A549 (cell line): ENCODE data around the gene LMF1. TPM values are rescaled to one million over a fixed set of nuclear protein-coding genes. Genes with fewer than 3 reads are reported as not detected.

ENCODE experiments used
- ATAC-seq, 2 experiments: fragments of 200-7000 bp in 1 of 2; fragments of >200 bp in 1 of 2; cut with Nextera tagmentation in 1 of 2; cut with Tn5 transposase in 1 of 2; 3 replicates each; pipeline versions ENCODE4 v1.8.0 to v1.9.1; 2018 to 2020; ENCODE audit warnings: mild to moderate bottlenecking in 1 of 2, moderate library complexity in 1 of 2
- CTCF ChIA-PET: fragments of 300-600 bp; sonication (Branson Sonifier 250); formaldehyde crosslinking; extraction: SDS; loops from one replicate; lab custom pipeline; 2021; ENCODE audit warnings: antibody characterized with exemption, inconsistent platforms; lab: Yijun Ruan, JAX
- POLR2A ChIA-PET: fragments of 350-600 bp; formaldehyde crosslinking; extraction: SDS; loops from one replicate; lab custom pipeline; 2021; ENCODE audit warnings: antibody characterized with exemption, inconsistent platforms; lab: Yijun Ruan, JAX
- DNase-seq, 2 experiments: peaks; one replicate each; pipeline versions ENCODE4 v3.0.0 to v3.0.0-alpha.2; 2011 to 2016; ENCODE audit warnings: low read depth in 1 of 2, low spot score in 1 of 2
- FAIRE-seq: peaks from 2 replicates; lab custom pipeline; 2011; peaks lifted over from hg19 to GRCh38; lab: Jason Lieb, UNC
- H3K27ac ChIP-seq, 2 experiments: fragments of >200 bp; sonication (Bioruptor Twin); formaldehyde crosslinking; 3 replicates each; pipeline ENCODE4 v1.5.1; 2016 to 2017
- H3K4me1 ChIP-seq: fragments of >200 bp; sonication (Bioruptor Twin); formaldehyde crosslinking; 3 replicates; pipeline ENCODE4 v1.6.1; 2016
- H3K4me2 ChIP-seq: fragments of >200 bp; sonication (Bioruptor Twin); formaldehyde crosslinking; 3 replicates; pipeline ENCODE4 v1.6.1; 2016
- H3K4me3 ChIP-seq: fragments of >200 bp; sonication (Bioruptor Twin); formaldehyde crosslinking; 3 replicates; pipeline ENCODE4 v1.5.1; 2016
- H3K9me3 ChIP-seq: fragments of >200 bp; sonication (Bioruptor Twin); formaldehyde crosslinking; 3 replicates; pipeline ENCODE4 v1.6.1; 2016
- BHLHE40 ChIP-seq: IDR thresholded peaks from 2 replicates; pipeline ENCODE4 v1.6.1; 2012; ENCODE audit warnings: low read depth, low read length, inconsistent platforms
- CBX8 ChIP-seq: fragments of 200-600 bp; sonication (generic); IDR thresholded peaks from 2 replicates; pipeline ENCODE4 v1.6.1; 2016
- CHD4 ChIP-seq: fragments of 200-600 bp; sonication (generic); IDR thresholded peaks from 2 replicates; pipeline ENCODE4 v1.6.1; 2016; ENCODE audit warnings: antibody characterized with exemption, mild to moderate bottlenecking, borderline replicate concordance
- EHMT2 ChIP-seq: fragments of 200-600 bp; sonication (generic); IDR thresholded peaks from 2 replicates; pipeline ENCODE4 v1.6.1; 2016; ENCODE audit warnings: antibody characterized with exemption, low read depth, mild to moderate bottlenecking, moderate library complexity
- ELK1 ChIP-seq: fragments of 150-350 bp; IDR thresholded peaks from 2 replicates; pipeline ENCODE4 v1.6.1; 2014; ENCODE audit warnings: low read depth, mild to moderate bottlenecking, low read length
- ESRRA ChIP-seq: fragments of 150-350 bp; IDR thresholded peaks from 2 replicates; pipeline ENCODE4 v1.6.1; 2014; ENCODE audit warnings: mild to moderate bottlenecking, low read length, borderline replicate concordance
- HOXA7 ChIP-seq: fragments of 250-450 bp; sonication (Bioruptor Pico); IDR thresholded peaks from 2 replicates; pipeline ENCODE4 v1.5.0; 2020; ENCODE audit warnings: mild to moderate bottlenecking, moderate library complexity
- HOXB5 ChIP-seq: fragments of 250-450 bp; sonication (Bioruptor Pico); IDR thresholded peaks from 2 replicates; pipeline ENCODE4 v1.5.0; 2020; ENCODE audit warnings: mild to moderate bottlenecking, moderate library complexity
- JUNB ChIP-seq: fragments of >200 bp; sonication (Bioruptor Twin); formaldehyde crosslinking; IDR thresholded peaks from 2 replicates; pipeline ENCODE4 v1.6.1; 2016
- KDM1A ChIP-seq: fragments of 200-600 bp; sonication (generic); IDR thresholded peaks from 2 replicates; pipeline ENCODE4 v1.6.1; 2016; ENCODE audit warnings: low read depth, mild to moderate bottlenecking
- MAFK ChIP-seq: fragments of 450-650 bp; IDR thresholded peaks from 2 replicates; pipeline ENCODE4 v1.6.1; 2014; ENCODE audit not compliant: partially characterized antibody
- MYC ChIP-seq: IDR thresholded peaks from 2 replicates; pipeline ENCODE4 v1.6.1; 2012; ENCODE audit warnings: mild to moderate bottlenecking, inconsistent platforms, low read length, improper control_type of control experiment, borderline replicate concordance
- PHF8 ChIP-seq: fragments of 200-600 bp; sonication (generic); IDR thresholded peaks from 2 replicates; pipeline ENCODE4 v1.6.1; 2016; ENCODE audit warnings: low read depth, mild to moderate bottlenecking, antibody characterized with exemption, moderate library complexity, borderline replicate concordance
- POLR2A ChIP-seq: IDR thresholded peaks from 2 replicates; pipeline ENCODE4 v1.6.1; 2012; ENCODE audit warnings: mild to moderate bottlenecking, low read length
- RARB ChIP-seq: fragments of 250-450 bp; sonication (Bioruptor Pico); IDR thresholded peaks from 2 replicates; pipeline ENCODE4 v1.8.0; 2021; ENCODE audit warnings: mild to moderate bottlenecking, moderate library complexity
- RCOR1 ChIP-seq: fragments of 150-350 bp; IDR thresholded peaks from 2 replicates; pipeline ENCODE4 v1.6.1; 2014; ENCODE audit warnings: antibody characterized with exemption, low read length, low read depth
- RFX5 ChIP-seq: fragments of 450-650 bp; IDR thresholded peaks from 2 replicates; pipeline ENCODE4 v1.7.1; 2014; ENCODE audit warnings: antibody characterized with exemption, mild to moderate bottlenecking, moderate library complexity
- RNF2 ChIP-seq: fragments of 200-600 bp; sonication (generic); IDR thresholded peaks from 2 replicates; pipeline ENCODE4 v1.6.1; 2016; ENCODE audit warnings: low read depth, mild to moderate bottlenecking, antibody characterized with exemption, moderate library complexity, borderline replicate concordance
- SMC3 ChIP-seq: fragments of >200 bp; sonication (Bioruptor Twin); formaldehyde crosslinking; IDR thresholded peaks from 3 replicates; pipeline ENCODE4 v1.6.1; 2018; ENCODE audit warnings: inconsistent platforms
- ZC3H11A ChIP-seq: fragments of 450-650 bp; IDR thresholded peaks from 2 replicates; pipeline ENCODE4 v1.6.1; 2014; ENCODE audit warnings: antibody characterized with exemption, mild to moderate bottlenecking
- ZFP36 ChIP-seq: fragments of 450-650 bp; IDR thresholded peaks from 2 replicates; pipeline ENCODE4 v1.6.1; 2014; ENCODE audit warnings: borderline replicate concordance; ENCODE audit not compliant: partially characterized antibody
- ZNF302 ChIP-seq: fragments of 250-450 bp; sonication (Bioruptor Pico); IDR thresholded peaks from 2 replicates; pipeline ENCODE4 v1.9.0; 2021; ENCODE audit warnings: inconsistent platforms, mild to moderate bottlenecking, moderate library complexity
- ZSCAN20 ChIP-seq: fragments of 250-450 bp; sonication (Bioruptor Pico); IDR thresholded peaks from 2 replicates; pipeline ENCODE4 v1.8.0; 2022; ENCODE audit warnings: mild to moderate bottlenecking, moderate library complexity
- WGBS: methylation state at CpG from one replicate; pipeline ENCODE4 v1.1.6; 2017; ENCODE audit errors: missing lambda C conversion rate; 5-methylcytosine and 5-hydroxymethylcytosine counted together
- polyA plus RNA-seq, 4 experiments: library from polyadenylated mRNA; depleted of rRNA in 3 of 4; stranded (reverse); fragments of >200 nt; fragmentation: RNase III in 1 of 4; extraction: RNeasy Plus Mini Kit Qiagen cat#74134 plus additional on column Dnase treatment in 1 of 4; gene quantifications; 2 replicates in 3 of 4; 3 replicates in 1 of 4; pipeline ENCODE4 v1.2.3, GENCODE V29; 2011 to 2017
- TF ChIP-seq, protein P1 (sequence below): fragments of 250-450 bp; sonication (Bioruptor Pico); IDR thresholded peaks from 2 replicates; pipeline ENCODE4 v1.5.0; 2021; ENCODE audit warnings: mild to moderate bottlenecking, moderate library complexity, borderline replicate concordance
- TF ChIP-seq, protein P2 (sequence below): IDR thresholded peaks from 2 replicates; pipeline ENCODE4 v1.6.1; 2012
- TF ChIP-seq, protein P3 (sequence below): IDR thresholded peaks from 2 replicates; pipeline ENCODE4 v1.6.1; 2012

LMF1 gene
- polyA plus RNA-seq, 2 of the 4 experiments (the other 2 are of a cell fraction) = 8.8 to 10.9 TPM

DNA sequence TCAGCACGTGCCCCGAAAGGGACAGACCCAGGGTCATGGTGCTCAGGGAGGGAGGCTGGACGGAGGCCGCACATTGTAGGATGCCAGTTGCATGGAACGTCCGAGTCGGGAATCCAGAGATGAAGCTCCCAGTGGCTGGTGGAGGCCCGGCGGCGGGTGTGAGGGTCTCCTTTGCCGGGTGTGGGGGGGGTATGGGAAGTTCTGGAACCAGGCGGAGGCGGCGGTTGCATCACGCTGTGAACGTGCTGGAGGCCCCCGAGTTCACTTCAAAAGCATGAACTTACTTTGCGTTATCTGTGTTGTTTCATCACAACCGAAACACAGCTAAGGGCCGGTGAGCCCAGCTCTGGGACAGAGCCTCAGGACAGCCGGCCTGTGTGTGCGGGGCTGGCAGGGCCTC, 96.9 kb downstream of the LMF1 start:
- Histone ChIP-seq H3K4me1 (no peaks in the 10 kb centered on the region), H3K9me3 (no peaks in the 10 kb centered on the region), H3K27ac (no peak overlapping the region), H3K4me3 (no peak overlapping the region), H3K4me2 (no peak overlapping the region)
- TF ChIP-seq, protein P1, sequence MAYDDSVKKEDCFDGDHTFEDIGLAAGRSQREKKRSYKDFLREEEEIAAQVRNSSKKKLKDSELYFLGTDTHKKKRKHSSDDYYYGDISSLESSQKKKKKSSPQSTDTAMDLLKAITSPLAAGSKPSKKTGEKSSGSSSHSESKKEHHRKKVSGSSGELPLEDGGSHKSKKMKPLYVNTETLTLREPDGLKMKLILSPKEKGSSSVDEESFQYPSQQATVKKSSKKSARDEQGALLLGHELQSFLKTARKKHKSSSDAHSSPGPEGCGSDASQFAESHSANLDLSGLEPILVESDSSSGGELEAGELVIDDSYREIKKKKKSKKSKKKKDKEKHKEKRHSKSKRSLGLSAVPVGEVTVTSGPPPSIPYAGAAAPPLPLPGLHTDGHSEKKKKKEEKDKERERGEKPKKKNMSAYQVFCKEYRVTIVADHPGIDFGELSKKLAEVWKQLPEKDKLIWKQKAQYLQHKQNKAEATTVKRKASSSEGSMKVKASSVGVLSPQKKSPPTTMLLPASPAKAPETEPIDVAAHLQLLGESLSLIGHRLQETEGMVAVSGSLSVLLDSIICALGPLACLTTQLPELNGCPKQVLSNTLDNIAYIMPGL = no peak
- TF ChIP-seq KDM1A (no peak), MYC (no peak), SMC3 (no peak), MAFK (no peak)
- DNase-seq (no peak), FAIRE-seq (no peak), ATAC-seq (no peak)
- ChIA-PET CTCF (interaction anchor here (1.6 kb wide), 1 partner anchor 184 kb away, joined by 4 read pairs; no protein-coding TSS in a partner anchor), POLR2A (no interaction called here)
- 85% methylated on average over 22 of the region's 22 CpGs for WGBS

DNA sequence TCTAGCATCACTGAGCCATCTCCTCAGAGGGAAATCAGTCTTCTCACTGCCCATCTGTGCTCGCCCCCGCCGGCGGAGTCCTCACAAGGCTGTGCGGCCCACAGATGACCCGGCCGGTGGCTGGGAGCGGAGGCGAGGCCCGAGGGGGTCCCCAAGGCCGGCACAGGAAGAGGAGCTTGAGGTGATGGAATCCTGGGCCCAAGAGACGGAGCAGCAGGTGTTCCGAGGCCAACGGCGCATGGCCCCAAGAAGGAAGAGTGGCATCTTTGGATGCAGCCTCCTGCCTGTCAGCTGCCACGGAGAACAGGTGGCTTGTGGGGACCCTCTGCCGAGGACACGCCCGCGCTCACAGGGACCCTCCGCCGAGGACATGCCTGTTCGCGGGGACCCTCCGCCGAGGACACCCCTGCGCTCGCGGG, 97.5 kb downstream of the LMF1 start:
- ChIA-PET CTCF (interaction anchor here (1.6 kb wide), 1 partner anchor 185 kb away, joined by 4 read pairs; no protein-coding TSS in a partner anchor), POLR2A (no interaction called here)
- no peak for ATAC-seq

GRCh38 chr16:872436-873242, 98.1 kb downstream of the LMF1 start:
- no peak for FAIRE-seq
- ChIA-PET POLR2A (no interaction called here), CTCF (interaction anchor here (0.6 to 2.3 kb wide), 3 partner anchors 90 to 185 kb away, joined by 3 to 7 read pairs (median 4); no protein-coding TSS in a partner anchor)

More for the DNA sequence above, 97.5 kb downstream of the LMF1 start:
- Histone ChIP-seq H3K27ac (no peak overlapping the region), H3K4me3 (no peak overlapping the region), H3K4me2 (no peak overlapping the region), H3K4me1 (no peaks in the 10 kb centered on the region), H3K9me3 (no peaks in the 10 kb centered on the region)
- 74% methylated on average over 26 of the region's 29 CpGs for WGBS
- TF ChIP-seq EHMT2 (no peak), POLR2A (no peak), PHF8 (no peak), ZFP36 (no peak), CBX8 (no peak), BHLHE40 (no peak), ZC3H11A (no peak), ESRRA (no peak), HOXA7 (CRISPR knock-in tag) (no peak), JUNB (no peak), SMC3 (no peak)
- TF ChIP-seq, protein P2, sequence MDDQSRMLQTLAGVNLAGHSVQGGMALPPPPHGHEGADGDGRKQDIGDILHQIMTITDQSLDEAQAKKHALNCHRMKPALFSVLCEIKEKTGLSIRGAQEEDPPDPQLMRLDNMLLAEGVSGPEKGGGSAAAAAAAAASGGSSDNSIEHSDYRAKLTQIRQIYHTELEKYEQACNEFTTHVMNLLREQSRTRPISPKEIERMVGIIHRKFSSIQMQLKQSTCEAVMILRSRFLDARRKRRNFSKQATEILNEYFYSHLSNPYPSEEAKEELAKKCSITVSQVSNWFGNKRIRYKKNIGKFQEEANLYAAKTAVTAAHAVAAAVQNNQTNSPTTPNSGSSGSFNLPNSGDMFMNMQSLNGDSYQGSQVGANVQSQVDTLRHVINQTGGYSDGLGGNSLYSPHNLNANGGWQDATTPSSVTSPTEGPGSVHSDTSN = no peak
- DNase-seq (no peak), FAIRE-seq (no peak)

More at GRCh38 chr16:872436-873242, 98.1 kb downstream of the LMF1 start:
- 74% methylated on average over 18 of the region's 23 CpGs for WGBS
- DNase-seq (no peak), ATAC-seq (no peak)
- no peaks in the 10 kb centered on the region for H3K4me1 ChIP-seq
- H3K4me3 ChIP-seq = no peak overlapping the region
- TF ChIP-seq MAFK = no peak
- TF ChIP-seq CHD4 = no peak
- no peak for TF ChIP-seq RFX5
- no peak for TF ChIP-seq ZSCAN20
- TF ChIP-seq ELK1 = no peak
- TF ChIP-seq ZNF302 = no peak
- no peak for TF ChIP-seq ZC3H11A
- TF ChIP-seq RCOR1 = no peak
- TF ChIP-seq RARB (CRISPR knock-in tag) = no peak
- no peak for TF ChIP-seq HOXB5
- TF ChIP-seq, protein P2 = no peak
- TF ChIP-seq RNF2 = no peak
- TF ChIP-seq MYC = no peak
- TF ChIP-seq, protein P3, sequence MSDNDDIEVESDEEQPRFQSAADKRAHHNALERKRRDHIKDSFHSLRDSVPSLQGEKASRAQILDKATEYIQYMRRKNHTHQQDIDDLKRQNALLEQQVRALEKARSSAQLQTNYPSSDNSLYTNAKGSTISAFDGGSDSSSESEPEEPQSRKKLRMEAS = no peak
- TF ChIP-seq ZFP36 = no peak
- H3K4me2 ChIP-seq = no peak overlapping the region
- no peak overlapping the region for H3K27ac ChIP-seq
- no peaks in the 10 kb centered on the region for H3K9me3 ChIP-seq
